ENCODE measurements around the gene CAV3. TPM values are rescaled to one million over a fixed set of nuclear protein-coding genes. Genes with fewer than 3 reads are reported as not detected.
A peak's percentile ranks its signal among the peaks of the same experiment; 100 is the strongest.
"Not testable (repeated sequence)": the region's sequence is repeated elsewhere in the genome, so short reads cannot be mapped to it uniquely, and the experiment has no call there.

Gene CAV3
- not detected for total RNA-seq

- no peaks in the 10 kb centered on the region for H3K4me1 Mint-ChIP-seq (ENCODE audit: low read depth)
Measured at GRCh38 chr3:8733332-8734094, at the start of gene CAV3. Gene CAV3 (plus strand): TSS chr3:8733802. CDS start chr3:8733877, 75 bp downstream.

GRCh38 chr3:8684992-8685391 is 48.6 kb upstream of the CAV3 start:
- H3K9me3 Mint-ChIP-seq; intact Hi-C loops (cut with micrococcal nuclease); POLR2A ChIA-PET; H3K4me3 Mint-ChIP-seq; H3K4me1 Mint-ChIP-seq (ENCODE audit: low read depth); DNase-seq; H3K36me3 Mint-ChIP-seq; CTCF ChIA-PET; H3K27ac Mint-ChIP-seq: not testable (repeated sequence)
- peaks cover 13% of the 10 kb centered on the region for H3K27me3 Mint-ChIP-seq

More at GRCh38 chr3:8733332-8734094, at the start of gene CAV3:
- no peak for DNase-seq
- Mint-ChIP-seq H3K9me3 (no peaks in the 10 kb centered on the region), H3K27me3 (peaks cover 5% of the 10 kb centered on the region), H3K36me3 (no peaks in the 10 kb centered on the region), H3K27ac (peak within 1 kb of the TSS; percentile 15), H3K4me3 (no peak within 1 kb of the TSS)
- ChIA-PET POLR2A (no interaction called here), CTCF (no interaction called here)
- intact Hi-C loops (cut with micrococcal nuclease), result no loop called here

GRCh38 chr3:8691295-8691694 is 42.3 kb upstream of the CAV3 start:
- H3K27me3 Mint-ChIP-seq; CTCF ChIA-PET; H3K9me3 Mint-ChIP-seq; DNase-seq; H3K27ac Mint-ChIP-seq; intact Hi-C loops (cut with micrococcal nuclease); POLR2A ChIA-PET; H3K4me1 Mint-ChIP-seq (ENCODE audit: low read depth); H3K4me3 Mint-ChIP-seq; H3K36me3 Mint-ChIP-seq: not testable (repeated sequence)

GRCh38 chr3:8702560-8702959 is 31.0 kb upstream of the CAV3 start:
- intact Hi-C loops (cut with micrococcal nuclease), result no loop called here
- Mint-ChIP-seq H3K27me3 (no peaks in the 10 kb centered on the region), H3K4me3 (no peak overlapping the region), H3K4me1 (ENCODE audit: low read depth) (no peaks in the 10 kb centered on the region), H3K9me3 (peaks cover 12% of the 10 kb centered on the region), H3K36me3 (no peaks in the 10 kb centered on the region), H3K27ac (no peak overlapping the region)
- ChIA-PET POLR2A (no interaction called here), CTCF (interaction anchor here (0.6 to 1.3 kb wide), 3 partner anchors 10 to 67 kb away, joined by 3 to 5 read pairs (median 3); partner anchors contain the start of gene OXTR)
- DNase-seq, result no peak

- H3K4me1 Mint-ChIP-seq (ENCODE audit: low read depth), result no peaks in the 10 kb centered on the region
- H3K27me3 Mint-ChIP-seq, result no peaks in the 10 kb centered on the region
- peaks cover 10% of the 10 kb centered on the region for H3K9me3 Mint-ChIP-seq
- ChIA-PET POLR2A (no interaction called here), CTCF (interaction anchor here (1.4 kb wide), 1 partner anchor 8 kb away, joined by 3 read pairs; no protein-coding TSS in a partner anchor)
- no peaks in the 10 kb centered on the region for H3K36me3 Mint-ChIP-seq
- intact Hi-C loops (cut with micrococcal nuclease), result no loop called here
- H3K4me3 Mint-ChIP-seq, result no peak overlapping the region
- no peak overlapping the region for H3K27ac Mint-ChIP-seq
- DNase-seq, result no peak
Measured at GRCh38 chr3:8705575-8705974, 28.0 kb upstream of the CAV3 start.

GRCh38 chr3:8709287-8709686 is 24.3 kb upstream of the CAV3 start:
- H3K27me3 Mint-ChIP-seq, result peaks cover 3% of the 10 kb centered on the region
- CTCF ChIA-PET, result no interaction called here
- POLR2A ChIA-PET, result no interaction called here
- no peak overlapping the region for H3K4me3 Mint-ChIP-seq
- intact Hi-C loops (cut with micrococcal nuclease), result no loop called here
- no peaks in the 10 kb centered on the region for H3K4me1 Mint-ChIP-seq (ENCODE audit: low read depth)
- no peaks in the 10 kb centered on the region for H3K36me3 Mint-ChIP-seq
- DNase-seq, result no peak
- no peak overlapping the region for H3K27ac Mint-ChIP-seq
- peaks cover 10% of the 10 kb centered on the region for H3K9me3 Mint-ChIP-seq

- CTCF ChIA-PET, result no interaction called here
- no peak overlapping the region for H3K4me3 Mint-ChIP-seq
- no peak overlapping the region for H3K27ac Mint-ChIP-seq
- H3K9me3 Mint-ChIP-seq, result peaks cover 9% of the 10 kb centered on the region
- intact Hi-C loops (cut with micrococcal nuclease), result no loop called here
- H3K36me3 Mint-ChIP-seq, result no peaks in the 10 kb centered on the region
- peaks cover 3% of the 10 kb centered on the region for H3K27me3 Mint-ChIP-seq
- POLR2A ChIA-PET, result no interaction called here
- no peak for DNase-seq
- no peaks in the 10 kb centered on the region for H3K4me1 Mint-ChIP-seq (ENCODE audit: low read depth)
Measured at GRCh38 chr3:8709801-8710507, 23.6 kb upstream of the CAV3 start.

- ChIA-PET POLR2A (no interaction called here), CTCF (interaction anchor here (1.8 kb wide), 1 partner anchor 10 kb away, joined by 5 read pairs; no protein-coding TSS in a partner anchor)
- Mint-ChIP-seq H3K36me3 (no peaks in the 10 kb centered on the region), H3K4me3 (no peak overlapping the region), H3K27ac (no peak overlapping the region), H3K27me3 (peaks cover 3% of the 10 kb centered on the region), H3K9me3 (peaks cover 4% of the 10 kb centered on the region), H3K4me1 (ENCODE audit: low read depth) (no peaks in the 10 kb centered on the region)
- intact Hi-C loops (cut with micrococcal nuclease), result no loop called here
- no peak for DNase-seq
Measured at GRCh38 chr3:8712045-8712907, 21.3 kb upstream of the CAV3 start.

GRCh38 chr3:8712908-8713255 is 20.7 kb upstream of the CAV3 start:
- Mint-ChIP-seq H3K36me3 (no peaks in the 10 kb centered on the region), H3K9me3 (peaks cover 4% of the 10 kb centered on the region), H3K4me3 (no peak overlapping the region), H3K27ac (no peak overlapping the region), H3K27me3 (peaks cover 3% of the 10 kb centered on the region), H3K4me1 (ENCODE audit: low read depth) (no peaks in the 10 kb centered on the region)
- ChIA-PET POLR2A (no interaction called here), CTCF (interaction anchor here (1.8 kb wide), 1 partner anchor 10 kb away, joined by 5 read pairs; no protein-coding TSS in a partner anchor)
- intact Hi-C loops (cut with micrococcal nuclease), result no loop called here
- DNase-seq, result no peak

- intact Hi-C loops (cut with micrococcal nuclease), result no loop called here
- Mint-ChIP-seq H3K4me3 (no peak overlapping the region), H3K9me3 (peaks cover 4% of the 10 kb centered on the region), H3K27ac (no peak overlapping the region), H3K36me3 (no peaks in the 10 kb centered on the region), H3K4me1 (ENCODE audit: low read depth) (no peaks in the 10 kb centered on the region), H3K27me3 (peaks cover 3% of the 10 kb centered on the region)
- POLR2A ChIA-PET, result no interaction called here
- no peak for DNase-seq
- CTCF ChIA-PET, result interaction anchor here (1.1 kb wide), 1 partner anchor 9 kb away, joined by 3 read pairs; no protein-coding TSS in a partner anchor
Measured at GRCh38 chr3:8713901-8714759, 19.5 kb upstream of the CAV3 start.

GRCh38 chr3:8715757-8716156 is 17.8 kb upstream of the CAV3 start:
- intact Hi-C loops (cut with micrococcal nuclease); CTCF ChIA-PET; DNase-seq; H3K27me3 Mint-ChIP-seq; H3K36me3 Mint-ChIP-seq; H3K27ac Mint-ChIP-seq; H3K9me3 Mint-ChIP-seq; H3K4me1 Mint-ChIP-seq (ENCODE audit: low read depth); POLR2A ChIA-PET; H3K4me3 Mint-ChIP-seq: not testable (repeated sequence)
